Dedifferentiated amniotic fluid mesenchymal stem cell (primary cell): ENCODE measurements around the gene ADPGK.
"Not testable (repeated sequence)": the region's sequence is repeated elsewhere in the genome, so short reads cannot be mapped to it uniquely, and the experiment has no call there.

Experiments used
- DNase-seq: peaks from one replicate; pipeline ENCODE4 v3.0.0-alpha.2; 2016; ENCODE audit errors: extremely low spot score

The ADPGK gene

GRCh38 chr15:72783640-72784455, at the start of gene ADPGK:
Gene ADPGK, minus strand, starts transcription at chr15:72783758. Its CDS starts 67 bp downstream, at chr15:72783691.
- DNase-seq: peak; percentile 85

DNA sequence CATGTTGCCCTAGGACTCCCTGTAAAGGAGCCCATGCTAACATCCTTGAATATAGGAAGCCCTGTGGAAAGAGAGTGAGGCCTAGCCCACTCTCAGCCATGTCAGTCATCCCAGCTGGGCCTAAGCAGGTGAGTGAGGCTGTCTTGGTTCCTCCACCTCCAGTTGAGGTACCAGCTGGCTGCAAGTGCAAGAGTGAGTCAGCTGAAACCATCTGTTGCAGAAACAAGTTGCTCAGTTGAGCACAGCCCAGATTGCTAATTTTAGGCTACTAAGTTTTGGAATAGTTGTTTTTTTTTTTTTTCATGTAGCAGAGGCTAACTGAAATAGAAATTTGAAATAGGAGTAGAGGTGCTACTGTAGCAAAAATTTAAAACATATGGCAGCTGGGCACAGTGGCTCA, 43.7 kb upstream of the ADPGK start:
- no peak for DNase-seq

DNA sequence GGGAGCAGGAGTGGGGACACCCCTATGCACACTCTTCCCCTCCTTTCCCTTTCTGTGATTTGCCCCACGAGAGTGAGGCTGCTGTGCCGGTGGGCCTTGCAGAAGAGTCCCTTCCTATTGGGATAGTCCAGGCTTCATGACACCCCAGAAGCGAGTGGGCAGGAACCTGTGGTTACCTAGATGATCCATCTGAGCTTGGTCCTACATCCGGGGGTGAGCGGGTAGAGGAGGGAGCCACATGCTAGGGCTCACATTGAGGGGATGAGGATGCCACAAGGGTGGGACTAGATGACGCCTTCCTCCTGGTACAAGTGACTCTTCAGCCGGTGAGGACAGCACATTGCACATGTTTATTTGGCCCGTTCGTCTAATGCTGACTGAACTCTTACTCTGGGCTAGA, 43.1 kb upstream of the ADPGK start:
- no peak for DNase-seq

DNA sequence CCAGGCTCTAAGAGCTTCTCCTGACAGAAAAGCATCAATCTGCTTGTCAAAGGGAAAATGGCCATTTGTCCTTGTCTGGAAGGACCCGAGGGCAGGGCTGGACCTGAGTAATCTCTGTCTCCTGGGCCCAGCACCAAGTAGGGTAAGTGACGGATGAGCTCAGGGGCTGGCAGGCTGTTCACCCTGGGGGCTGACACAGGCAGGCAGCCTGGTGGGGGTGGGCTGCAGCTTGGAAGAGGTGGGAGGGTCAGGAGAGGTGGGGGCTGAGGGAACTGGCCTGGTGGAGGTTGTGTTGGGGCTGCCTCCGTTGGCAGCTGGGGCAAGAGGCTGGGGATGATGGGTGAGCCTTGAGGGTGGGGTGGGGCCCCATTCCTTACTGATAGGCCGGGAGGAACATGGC, 42.3 kb upstream of the ADPGK start:
- no peak for DNase-seq

GRCh38 chr15:72824781-72825180, 41.2 kb upstream of the ADPGK start:
- DNase-seq: no peak

DNA sequence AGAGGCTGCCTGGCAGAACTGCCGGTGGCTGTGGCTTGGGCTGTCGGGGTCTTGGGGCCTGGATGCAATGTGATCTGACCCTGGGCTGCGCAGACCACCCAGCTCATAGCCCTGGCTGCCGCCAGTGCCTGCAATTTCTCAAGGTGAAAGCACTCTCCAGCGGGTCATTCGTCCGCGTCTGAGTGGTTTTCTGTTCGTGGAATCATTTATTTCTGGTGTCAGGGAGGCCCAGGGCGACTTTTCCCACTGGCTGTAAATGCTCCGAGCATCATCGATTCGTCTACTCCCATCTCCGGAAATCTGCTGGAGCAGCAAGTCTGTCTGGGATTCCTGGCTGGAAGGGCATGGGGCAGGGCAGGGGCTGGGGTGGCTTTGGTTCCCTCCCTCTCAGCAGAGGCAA, 40.6 kb upstream of the ADPGK start:
- DNase-seq: no peak

- no peak for DNase-seq
These were observed 36.7 kb upstream of the ADPGK start for GRCh38 chr15:72820278-72820677.

DNA sequence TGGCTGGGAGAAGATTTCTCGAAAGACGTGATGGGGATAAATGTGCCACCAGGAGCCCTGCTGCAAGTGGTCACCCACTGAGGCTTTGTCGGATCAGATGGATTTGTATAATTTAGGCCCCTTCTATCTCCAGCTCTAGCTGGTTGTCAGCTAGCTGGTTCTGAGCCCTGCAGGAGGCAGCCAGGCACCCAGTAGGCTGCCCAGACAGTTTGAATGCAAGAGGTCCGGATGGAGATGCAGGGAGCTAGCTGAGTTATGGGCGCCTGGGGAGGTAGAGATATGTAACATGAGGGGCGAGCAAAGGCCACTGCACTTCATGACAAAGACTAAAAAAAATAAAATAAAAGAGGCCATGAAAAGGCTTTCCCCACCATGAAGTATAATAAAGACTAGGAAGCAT, 35.1 kb upstream of the ADPGK start:
- DNase-seq: no peak

- no peak for DNase-seq
These were observed 29.9 kb upstream of the ADPGK start for GRCh38 chr15:72813345-72814004.

GRCh38 chr15:72809329-72809728, 25.8 kb upstream of the ADPGK start:
- DNase-seq: no peak

GRCh38 chr15:72807346-72807745, 23.8 kb upstream of the ADPGK start:
- not testable (repeated sequence) for DNase-seq

- DNase-seq: no peak
These were observed 19.4 kb upstream of the ADPGK start for GRCh38 chr15:72803006-72803405.

DNA sequence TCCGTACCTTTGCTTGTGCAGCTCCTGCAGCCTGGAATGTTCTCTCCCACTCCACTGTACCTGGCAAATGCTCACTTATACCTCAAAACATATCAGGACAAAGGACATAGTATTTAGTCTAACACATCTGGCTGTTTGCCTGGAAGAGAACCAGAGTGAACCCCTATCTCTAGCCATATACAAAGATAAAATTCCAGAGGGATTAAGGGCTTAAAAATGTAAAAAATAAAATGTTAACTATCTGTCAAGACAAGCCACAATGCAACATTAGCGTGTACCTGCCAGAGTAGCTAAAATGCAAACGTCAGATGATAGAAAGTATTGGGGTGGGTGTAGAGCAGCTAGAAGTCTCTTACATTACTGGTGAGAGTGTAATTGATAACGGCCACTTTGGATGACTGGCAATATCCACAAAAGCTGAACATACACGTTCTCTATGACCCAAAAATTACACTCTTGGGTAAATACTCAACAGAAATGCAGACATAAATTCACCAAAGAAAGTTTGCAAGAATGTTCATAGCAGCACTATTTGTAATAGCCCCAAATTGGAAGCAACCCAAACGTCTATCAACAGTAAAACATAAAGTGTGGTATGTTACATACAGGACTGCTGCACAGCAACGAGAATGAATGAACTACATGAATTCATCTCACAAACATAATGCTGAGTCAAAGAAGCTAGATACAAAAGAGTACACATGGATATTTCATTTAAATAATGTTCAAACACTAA, 18.2 kb upstream of the ADPGK start:
- no peak for DNase-seq

DNA sequence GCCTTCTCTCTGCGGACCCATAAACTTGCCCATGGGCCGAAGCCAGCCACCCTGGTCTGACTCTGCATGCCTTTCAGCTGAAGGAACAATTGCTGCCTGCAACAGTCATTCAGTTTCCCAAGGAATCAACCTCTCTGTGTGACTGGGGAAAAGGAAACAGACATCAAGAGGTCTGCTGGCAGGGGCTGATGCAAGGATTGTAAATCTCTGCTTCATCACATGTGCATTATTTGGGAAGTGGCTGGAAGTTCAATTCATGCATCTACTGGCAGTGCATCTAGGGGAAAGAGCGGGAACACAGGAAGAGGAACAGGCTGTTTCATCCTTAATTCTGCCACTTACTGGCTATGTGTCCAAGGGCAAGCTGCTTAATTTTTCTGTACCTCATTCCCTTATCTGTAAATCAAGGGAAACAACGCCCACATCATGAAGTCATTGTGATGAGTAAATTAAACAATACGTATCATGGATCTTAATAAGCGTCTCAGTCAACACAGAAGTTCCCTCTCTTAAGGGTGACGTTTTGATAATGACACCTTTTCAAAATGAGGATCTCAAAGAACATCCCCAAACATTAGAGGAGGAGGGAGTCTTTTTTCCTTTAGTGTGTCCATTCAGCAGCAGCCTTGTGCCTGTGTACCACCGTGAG, 17.4 kb upstream of the ADPGK start:
- peak; percentile 38 for DNase-seq

DNA sequence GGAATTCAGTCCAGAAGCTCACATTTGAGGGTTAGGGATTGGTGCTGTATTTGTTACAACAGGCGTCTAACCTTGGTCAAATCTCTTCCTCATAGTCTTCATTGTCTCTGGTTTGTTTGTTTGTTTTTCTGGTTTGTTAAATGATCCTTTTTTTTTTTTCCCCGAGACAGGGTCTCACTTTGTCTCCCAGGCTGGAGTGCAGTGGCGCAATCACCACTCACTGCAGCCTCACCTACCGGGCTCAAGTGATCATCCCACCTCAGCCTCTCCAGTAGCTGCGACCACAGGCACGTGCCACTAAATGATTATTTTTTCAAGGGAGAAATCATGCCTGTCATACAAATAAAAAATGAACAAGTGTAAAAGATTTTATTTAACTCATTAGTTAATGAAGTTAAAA, 14.3 kb upstream of the ADPGK start:
- DNase-seq: no peak

- DNase-seq: no peak
These were observed 13.8 kb upstream of the ADPGK start for GRCh38 chr15:72797338-72797689.

- DNase-seq: no peak
These were observed 13.2 kb upstream of the ADPGK start for GRCh38 chr15:72796515-72797337.

DNA sequence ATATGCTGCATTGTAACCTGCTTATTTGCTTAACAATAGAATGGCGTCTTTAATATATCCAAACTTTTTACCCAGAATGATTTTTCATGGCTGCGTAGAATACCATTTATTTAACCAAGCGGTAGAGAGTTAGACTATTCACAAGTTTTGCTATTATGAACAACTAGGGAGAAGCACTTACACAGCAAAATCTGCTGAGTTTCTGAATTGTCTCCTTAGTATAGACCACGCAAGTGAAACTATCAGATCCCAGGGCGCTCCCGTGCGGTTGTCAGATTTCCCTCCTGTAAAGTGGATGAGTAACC, 12.6 kb upstream of the ADPGK start:
- DNase-seq: no peak

GRCh38 chr15:72793766-72794660, 10.5 kb upstream of the ADPGK start:
- no peak for DNase-seq

GRCh38 chr15:72792431-72792830, 8.9 kb upstream of the ADPGK start:
- no peak for DNase-seq
